Effector CD8-positive, alpha-beta T cell (primary cell): Measurements from ENCODE around the gene PDLIM5.

ENCODE experiments used
- DNase-seq: peaks from one replicate; lab custom pipeline; 2025; lab: John Stamatoyannopoulos, UW

The PDLIM5 gene

DNA sequence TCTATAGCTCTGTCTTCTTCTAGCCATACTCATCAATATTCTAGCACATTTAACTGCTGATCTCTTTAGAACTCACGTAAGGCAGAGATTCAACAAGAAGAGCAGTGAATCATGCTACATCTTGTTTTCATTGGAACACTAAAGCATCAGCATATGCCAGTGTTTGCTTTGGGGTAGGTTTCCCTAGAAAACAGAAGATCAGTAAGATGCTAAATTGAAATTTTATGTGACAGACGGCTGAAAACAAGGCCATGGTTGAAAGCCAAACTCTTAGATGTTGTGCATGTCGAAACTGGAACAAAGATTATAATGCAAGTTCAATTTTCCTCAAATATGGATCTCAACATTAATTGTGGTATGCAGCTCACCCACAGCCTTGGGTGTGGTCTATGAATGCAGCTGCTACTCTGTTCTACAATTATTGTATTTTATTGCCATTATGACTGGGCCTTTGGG is 107.6 kb downstream of the PDLIM5 start:
- no peak for DNase-seq

DNA sequence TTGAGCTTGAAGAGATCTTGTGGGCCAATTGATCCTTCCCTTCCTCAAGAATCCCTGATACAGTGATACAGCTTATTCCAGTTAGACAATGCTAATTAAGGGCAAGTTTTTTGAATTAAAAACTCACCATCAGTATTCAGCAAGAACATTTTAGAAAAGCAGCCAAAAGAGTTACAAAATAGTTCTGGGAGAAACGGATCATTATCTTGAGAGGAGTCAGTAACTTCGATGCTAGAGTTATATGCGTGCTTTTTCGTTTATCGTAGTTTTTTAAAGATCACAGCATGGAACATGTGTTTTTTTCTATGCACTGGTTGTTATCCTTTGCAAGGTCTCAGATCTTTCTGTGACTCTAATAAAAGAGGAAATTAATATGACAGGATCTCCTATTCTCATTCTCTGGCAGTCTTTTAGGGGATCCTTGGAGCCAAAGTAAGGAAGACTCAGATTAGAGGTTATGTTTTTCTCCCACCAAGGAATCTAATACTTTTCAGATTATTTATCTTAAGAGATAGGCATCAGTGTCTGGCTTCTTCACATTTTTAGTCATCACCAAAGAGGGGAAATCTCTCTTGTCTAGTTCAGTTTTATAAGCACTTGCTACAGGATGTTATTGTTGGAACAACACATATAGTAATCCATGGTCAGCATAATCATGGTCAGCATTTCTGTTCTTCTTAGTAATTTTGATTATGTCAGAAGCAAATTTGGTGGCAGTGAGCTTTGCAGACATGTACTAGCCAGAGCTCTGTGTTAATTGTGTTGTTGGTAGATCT is 109.7 kb downstream of the PDLIM5 start:
- DNase-seq: no peak

DNA sequence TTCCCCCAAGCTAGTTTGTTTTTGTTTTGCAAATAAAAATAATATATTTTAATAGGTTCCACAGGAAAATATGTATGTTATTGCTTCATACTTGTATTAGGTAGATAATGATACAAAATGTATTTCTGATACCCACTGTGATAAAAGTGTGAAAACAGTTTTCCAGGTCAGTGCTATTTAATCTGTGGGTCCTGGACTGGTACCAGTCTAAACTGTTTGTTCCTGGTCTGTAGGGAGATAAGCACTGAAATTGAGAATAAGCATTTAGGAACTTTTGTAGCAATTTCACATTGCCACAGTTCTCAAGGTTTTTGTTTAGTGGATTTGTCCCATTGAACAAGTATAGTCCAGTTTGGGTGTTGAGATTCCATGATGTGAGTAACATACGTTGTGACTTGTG is 110.5 kb downstream of the PDLIM5 start:
- DNase-seq: no peak

DNA sequence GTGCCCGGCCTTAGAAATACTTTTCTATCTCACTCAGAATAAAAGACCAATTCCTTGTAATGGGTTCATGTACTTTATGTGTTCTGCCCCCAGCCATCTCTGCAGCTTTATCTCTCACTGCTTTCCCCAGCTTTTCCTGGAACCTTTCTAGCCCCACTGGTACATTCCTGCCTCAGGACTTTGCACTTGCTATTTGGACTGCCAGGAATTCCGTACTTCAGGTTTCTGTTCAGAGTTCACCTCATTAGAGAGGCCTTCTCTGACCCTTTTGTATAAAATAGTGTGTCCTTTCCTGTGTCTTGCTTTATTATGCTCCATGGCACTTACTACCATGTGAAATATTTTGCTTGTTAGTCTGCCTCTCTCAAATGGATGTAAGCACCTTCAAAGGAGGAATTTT is 112.5 kb downstream of the PDLIM5 start:
- no peak for DNase-seq

DNA sequence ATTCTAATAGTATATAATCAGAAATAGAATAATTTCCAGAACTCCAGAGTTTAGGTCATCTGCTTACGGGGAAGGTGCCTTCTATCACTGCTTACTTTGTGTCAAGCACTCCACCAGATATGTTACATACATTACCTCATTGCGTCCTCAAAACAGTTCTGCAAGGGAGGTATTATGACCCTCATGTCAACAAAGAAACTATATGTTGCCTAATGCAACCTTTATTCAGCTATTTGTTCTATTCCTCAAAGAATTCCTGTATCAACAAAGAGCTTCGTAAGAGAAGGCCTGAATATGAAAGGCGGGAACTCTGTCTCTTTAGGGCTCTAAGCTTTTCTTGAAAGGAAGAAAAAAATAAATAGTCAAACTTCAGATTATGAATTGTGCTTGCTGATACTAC is 114.7 kb downstream of the PDLIM5 start:
- DNase-seq: no peak

DNA sequence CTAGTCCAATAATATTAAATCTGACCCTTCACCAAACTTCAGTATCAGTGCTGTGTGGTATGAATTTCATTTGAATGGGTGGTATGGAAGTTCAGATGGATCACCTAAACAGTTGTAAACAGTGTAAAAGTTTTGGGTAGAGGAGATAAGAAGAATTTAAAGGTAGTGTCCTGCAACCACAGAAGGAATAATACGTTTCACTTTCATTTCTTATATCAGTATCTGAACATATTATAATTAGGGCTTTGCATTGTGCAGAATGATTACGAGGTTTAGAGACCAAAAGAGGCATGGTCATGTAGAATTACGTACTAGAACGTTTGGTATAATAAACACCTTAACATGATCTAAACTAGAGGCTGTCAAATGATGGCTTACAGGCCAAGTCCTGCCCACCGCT is 116.1 kb downstream of the PDLIM5 start:
- no peak for DNase-seq

DNA sequence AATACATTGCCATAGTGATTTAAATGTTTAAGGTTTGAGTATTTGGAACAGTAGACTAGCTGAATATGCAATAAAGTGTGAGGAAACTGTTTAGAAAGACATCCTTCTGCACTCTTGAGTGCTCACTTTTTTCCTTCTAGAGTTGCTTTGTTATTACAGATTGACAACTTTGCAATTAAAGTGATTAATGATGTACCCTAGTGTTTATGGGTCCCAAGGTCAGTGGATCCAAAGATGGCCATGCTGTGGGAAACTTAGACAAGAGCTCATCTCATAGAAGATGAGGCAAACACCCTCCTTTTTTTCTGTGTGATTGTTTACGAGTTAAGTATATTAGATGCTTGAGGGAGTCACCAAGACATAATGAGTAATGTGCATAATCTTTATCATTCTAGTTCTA is 118.8 kb downstream of the PDLIM5 start:
- DNase-seq: no peak

DNA sequence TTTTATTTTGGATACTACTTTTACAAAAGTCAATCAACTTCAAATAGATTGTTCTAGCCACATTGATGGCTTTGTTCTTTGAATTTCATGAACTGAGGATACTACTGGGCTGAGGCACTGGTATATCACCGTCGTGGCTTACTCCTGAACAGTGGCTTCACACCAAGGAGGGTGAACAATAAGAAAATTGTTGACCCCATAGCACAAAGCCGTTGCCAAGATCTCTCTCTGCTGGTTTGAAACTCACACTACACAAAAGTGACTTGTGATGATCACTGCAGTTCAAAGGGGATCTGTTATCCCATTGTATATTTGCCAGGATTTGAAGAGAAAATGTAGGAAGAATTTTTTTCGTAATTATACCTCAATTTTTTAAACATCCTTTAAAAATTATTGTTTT is 119.6 kb downstream of the PDLIM5 start:
- DNase-seq: no peak

DNA sequence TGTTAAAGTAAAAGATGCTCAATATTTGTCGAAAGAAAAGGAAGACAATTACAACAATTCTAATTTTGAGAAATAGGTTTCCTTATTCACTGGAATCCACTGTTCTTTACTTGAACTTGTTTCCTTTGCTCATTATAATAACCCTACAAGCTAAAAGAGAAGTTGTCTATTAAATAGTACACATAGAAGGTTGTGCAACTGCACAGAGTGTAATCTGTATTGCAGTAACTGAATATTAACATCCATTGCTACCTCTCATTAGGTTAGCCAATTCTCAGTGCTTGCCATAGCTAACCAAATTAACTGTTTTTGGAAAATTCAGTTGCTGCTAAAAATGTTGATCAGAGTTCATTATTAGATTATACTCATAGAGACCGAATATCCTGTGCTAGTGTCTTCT is 120.0 kb downstream of the PDLIM5 start:
- DNase-seq: no peak

DNA sequence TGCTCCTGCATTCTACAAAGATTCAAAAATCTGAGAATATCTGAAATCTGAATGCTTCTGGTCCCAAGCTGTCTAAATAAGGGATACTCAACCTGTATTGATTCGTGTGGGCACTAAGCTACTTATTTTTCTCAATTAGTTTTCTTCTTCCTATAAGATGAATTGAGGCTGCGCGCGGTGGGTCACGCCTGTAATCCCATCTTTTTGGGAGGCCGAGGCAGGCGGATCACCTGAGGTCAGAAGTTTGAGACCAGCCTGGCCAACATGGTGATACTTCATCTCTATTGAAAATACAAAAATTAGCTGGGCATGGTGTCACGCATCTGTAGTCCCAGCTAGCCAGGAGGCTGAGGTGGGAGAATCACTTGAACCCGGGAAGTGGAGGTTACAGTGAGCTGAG is 122.3 kb downstream of the PDLIM5 start:
- no peak for DNase-seq

DNA sequence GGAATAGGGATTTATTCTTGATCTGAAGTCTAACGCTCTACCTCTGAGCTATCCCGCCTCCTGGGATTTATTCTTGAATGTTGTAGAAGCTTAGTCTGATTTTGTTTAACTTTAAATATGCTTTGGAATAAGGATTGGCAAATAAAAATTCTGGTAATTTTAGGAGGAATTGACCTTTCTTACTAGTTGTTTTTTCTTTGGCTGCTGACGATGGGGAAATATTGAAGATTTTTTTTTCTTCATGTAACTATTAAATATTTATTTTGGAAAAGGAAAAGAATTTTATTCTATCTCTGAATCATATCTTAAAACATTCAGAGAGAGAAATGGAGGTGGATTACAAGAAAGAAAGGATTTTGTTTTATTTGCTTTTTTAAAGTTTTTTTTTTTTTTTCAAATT is 122.9 kb downstream of the PDLIM5 start:
- no peak for DNase-seq

DNA sequence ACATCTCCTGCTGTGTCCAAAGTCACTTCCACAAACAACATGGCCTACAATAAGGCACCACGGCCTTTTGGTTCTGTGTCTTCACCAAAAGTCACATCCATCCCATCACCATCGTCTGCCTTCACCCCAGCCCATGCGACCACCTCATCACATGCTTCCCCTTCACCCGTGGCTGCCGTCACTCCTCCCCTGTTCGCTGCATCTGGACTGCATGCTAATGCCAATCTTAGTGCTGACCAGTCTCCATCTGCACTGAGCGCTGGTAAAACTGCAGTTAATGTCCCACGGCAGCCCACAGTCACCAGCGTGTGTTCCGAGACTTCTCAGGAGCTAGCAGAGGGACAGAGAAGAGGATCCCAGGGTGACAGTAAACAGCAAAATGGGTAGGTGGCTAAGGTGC is 123.9 kb downstream of the PDLIM5 start:
- DNase-seq: no peak

DNA sequence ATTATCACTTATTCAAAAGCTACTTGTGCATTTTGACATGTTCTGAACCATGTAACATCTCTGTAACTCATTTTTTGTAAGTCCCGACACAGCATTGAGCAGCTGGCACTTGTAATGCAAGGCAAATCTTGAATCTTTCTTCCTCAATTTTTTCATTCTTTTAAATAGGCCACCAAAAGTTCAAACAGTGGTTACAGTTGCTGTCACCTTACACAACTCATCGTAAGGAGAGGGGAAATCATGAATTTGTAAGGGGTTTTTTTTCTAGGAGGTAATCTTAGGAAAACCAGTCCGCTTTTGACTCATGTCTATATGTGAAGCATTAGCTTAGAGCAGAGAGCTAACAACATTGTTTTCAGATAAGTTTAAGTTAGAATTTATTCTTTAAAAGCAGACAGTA is 124.5 kb downstream of the PDLIM5 start:
- DNase-seq: no peak

DNA sequence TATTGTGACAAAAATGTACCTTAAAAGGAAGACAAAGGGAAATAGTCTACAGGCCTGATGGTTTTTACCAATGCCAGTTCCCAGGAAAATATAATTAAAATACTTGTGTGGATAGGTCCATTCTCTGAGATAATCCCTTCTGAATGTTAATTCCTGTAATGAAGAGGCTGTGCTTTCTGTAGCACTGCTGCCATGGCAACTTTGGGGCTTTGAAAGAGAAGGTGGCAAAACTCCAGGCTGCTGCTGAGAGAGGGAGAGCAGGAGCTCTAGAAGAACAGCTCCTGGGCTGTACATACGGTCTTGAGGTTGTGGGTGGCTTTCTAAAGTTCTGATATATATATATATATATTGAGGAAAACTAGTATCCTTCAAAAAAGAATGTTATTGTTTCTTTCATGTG is 125.4 kb downstream of the PDLIM5 start:
- no peak for DNase-seq

DNA sequence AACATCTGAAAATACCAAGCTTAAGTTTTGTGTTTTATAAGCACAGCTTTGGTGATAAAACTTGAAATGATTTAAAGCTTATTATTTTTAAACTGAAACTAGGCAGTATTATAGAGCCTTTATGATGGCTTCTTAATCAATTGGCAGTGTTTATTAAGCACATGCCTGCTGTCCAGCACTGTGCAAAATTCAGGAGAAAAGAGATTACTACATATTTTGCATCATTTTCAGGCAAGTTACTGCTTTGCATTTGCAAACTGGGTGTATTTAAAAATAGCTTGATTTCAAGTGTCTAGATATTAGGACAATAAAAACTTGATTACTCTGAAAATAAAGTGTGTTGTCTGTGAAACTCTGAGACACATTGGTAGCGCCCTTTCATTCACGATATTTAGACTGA is 126.5 kb downstream of the PDLIM5 start:
- no peak for DNase-seq

DNA sequence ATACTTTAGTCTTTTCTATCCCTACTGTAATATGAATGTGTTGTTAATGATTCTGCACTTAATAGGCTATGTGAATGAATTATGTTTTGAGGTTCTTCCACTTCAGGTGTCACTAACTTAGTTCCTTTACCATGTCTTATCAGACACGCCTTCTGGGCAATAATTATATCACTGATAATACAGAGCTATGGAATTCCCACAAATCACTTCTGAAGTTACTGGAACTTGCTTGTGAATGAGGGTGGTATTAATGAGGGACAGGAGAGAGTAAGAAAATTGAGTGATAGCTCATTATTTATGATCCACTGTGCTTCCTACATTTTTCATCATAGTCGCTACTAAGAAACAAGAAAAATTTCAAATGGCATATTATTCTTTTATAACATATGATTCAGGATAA is 130.0 kb downstream of the PDLIM5 start:
- no peak for DNase-seq

DNA sequence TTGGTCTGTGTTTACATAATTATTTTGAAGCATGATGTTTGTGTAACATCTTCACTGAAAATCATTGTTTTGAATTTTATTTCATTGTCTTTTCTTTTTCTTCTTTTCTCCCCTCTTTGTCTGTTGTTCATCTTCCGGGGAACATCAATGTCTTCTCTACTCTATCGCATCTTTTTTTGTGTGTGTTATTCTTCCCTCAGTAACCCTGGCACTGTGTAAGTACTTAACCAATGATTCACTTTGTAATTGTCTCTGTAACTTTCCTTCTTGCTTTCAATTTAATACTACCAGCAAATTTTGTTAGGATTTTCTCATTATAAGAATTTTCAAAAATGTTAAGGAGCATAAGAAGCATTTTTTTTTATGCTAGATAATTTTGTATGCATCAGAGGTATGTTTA is 130.8 kb downstream of the PDLIM5 start:
- no peak for DNase-seq

DNA sequence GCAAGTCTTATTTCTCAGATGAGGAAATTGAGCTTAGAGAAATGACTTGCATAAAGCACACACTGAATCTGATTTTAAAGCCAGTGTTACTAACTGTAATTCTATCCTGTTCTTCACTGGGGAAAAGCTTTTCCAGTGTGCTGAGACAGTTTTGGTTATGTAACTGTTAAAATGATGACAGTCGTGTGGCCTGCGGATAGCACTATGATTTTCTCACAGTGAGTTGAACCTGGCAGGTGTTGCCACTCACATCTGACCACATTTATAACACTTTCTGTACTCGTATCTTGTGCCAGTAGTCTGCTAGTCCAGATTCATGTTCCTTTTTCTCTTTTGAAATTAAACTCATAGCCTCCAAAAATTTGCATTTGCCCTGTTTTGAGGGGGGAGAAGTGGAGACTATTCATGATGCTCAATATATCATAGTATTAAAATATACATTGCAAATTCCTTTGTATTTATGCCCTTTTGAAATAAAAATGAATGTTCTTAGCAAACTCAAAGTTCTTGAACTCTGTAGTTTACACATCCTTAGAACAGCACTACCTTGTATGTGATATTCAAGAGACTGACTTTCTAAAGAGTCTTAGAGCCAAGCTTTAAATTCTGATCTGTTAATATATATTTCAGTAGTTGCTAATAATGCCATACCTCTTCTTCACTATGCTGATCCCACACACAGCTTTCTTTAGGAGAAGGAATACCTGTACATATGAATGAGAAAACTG is 132.3 kb downstream of the PDLIM5 start:
- DNase-seq: no peak

DNA sequence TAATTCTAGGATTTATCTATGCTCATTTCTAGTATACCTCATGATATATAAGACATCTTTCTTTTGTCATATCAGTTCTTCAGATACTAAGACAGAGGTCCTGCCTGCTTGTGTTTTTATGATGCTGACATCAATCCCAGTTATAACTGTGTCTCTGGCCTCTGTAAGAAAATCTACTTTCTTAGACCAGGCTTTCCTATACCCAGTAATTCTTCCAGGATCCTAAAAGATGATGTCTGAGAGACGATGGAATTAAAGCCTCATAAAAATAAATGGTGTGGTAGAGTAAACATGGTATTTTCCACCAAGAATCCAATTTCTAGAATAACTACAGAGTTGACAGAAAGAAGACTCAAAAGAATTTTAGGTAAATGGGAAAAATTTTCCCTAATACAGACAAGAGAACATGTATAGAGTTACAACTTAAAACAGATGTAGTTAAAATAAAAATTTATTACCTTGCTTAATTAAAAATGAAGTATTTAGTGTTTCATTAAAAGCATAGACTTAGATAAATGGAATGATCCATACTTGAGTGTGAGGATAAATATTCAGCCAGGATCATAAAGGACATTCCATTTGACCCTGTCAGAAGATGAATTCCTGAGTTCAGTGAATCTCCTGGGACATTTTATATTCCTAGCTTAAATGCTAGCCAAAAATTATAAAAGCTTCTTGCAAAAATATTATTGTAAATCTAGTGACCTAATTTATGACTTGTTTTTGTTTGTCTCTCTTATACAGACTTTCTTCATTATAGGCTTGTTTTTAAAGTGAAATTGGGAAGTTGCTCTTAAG is 137.4 kb downstream of the PDLIM5 start:
- no peak for DNase-seq

DNA sequence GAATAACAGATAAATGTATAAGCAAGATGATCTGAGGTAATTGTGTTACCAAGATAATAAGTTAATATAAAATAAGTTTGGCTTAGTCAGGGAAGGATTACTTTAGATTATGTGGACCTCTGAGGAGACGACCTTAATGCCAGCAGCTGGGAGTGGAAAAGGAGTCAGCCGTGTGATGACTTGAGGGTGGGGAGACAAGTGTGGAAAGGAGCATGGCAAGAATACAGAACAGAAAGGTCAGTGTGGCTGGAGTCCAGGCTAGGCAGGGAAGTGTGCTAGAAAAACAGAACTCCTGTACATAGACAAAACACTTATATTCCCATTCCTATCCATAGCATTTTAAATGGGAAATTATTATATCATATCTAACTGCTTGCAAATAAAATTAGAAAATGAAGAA is 138.8 kb downstream of the PDLIM5 start:
- DNase-seq: no peak

DNA sequence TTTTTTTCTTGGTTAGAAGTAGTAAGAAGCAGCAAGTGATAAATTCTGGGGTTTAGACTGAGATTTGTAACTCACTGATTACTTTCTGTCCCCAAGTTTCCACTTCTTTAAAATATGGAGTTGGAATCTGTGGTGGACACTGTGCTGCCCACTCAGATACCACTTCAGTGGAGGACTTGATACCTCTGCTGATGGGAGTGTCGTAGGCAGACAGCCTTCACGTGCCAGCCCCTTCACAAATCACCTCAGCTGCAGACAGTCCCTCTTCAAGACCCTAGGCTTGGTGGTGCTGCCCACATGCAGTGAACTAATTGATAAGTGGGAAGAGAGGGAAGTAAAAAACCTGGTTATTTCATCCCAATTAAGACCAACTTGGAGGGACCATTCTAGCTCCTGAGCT is 139.5 kb downstream of the PDLIM5 start:
- no peak for DNase-seq

DNA sequence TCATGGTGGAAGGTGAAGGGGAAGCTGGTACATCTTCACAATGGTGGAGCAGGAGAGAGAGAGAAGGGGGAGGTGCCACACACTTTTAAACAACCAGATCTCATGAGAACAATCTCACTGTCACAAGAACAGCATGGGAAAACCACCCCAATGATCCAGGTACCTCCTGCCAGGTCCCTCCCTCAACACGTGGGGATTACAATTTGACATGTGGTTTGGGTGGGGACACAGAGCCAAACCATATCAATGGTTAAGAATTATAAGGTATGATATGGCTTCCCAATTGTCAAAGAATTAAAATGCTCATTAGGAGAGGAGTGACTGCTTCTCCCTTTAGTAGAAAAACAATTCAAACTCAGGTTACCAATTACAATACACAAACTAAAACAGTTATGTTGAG is 143.3 kb downstream of the PDLIM5 start:
- DNase-seq: no peak
